Activated naive CD4-positive, alpha-beta T cell treated with anti-CD3 and anti-CD28 coated beads for 36 hours (primary cell): ENCODE results near the gene ASIC2. TPM values are rescaled to one million over a fixed set of nuclear protein-coding genes. Genes with fewer than 3 reads are reported as not detected.

Experiments used
- CTCF ChIA-PET: fragments of 350-600 bp; sonication (Branson Sonifier 250); formaldehyde crosslinking; loops from one replicate; lab custom pipeline; 2021; ENCODE audit warnings: antibody characterized with exemption; lab: Charles Lee
- DNase-seq: peaks from one replicate; pipeline ENCODE4 v3.0.0-alpha.2; 2020
- H3K27ac Mint-ChIP-seq: one replicate; pipeline ENCODE4 v1.8.0; 2021; ENCODE audit warnings: mild to moderate bottlenecking, mixed read lengths
- H3K27me3 Mint-ChIP-seq: one replicate; pipeline ENCODE4 v1.8.0; 2021; ENCODE audit warnings: low read depth, mixed read lengths
- H3K36me3 Mint-ChIP-seq: one replicate; pipeline ENCODE4 v1.8.0; 2021; ENCODE audit warnings: low read depth, mixed read lengths
- H3K4me1 Mint-ChIP-seq: one replicate; pipeline ENCODE4 v1.8.0; 2021; ENCODE audit warnings: low read depth, mixed read lengths
- H3K4me3 Mint-ChIP-seq: one replicate; pipeline ENCODE4 v1.8.0; 2021; ENCODE audit warnings: mild to moderate bottlenecking, moderate library complexity, mixed read lengths
- H3K9me3 Mint-ChIP-seq: one replicate; pipeline ENCODE4 v1.8.0; 2021; ENCODE audit warnings: mixed read lengths
- intact Hi-C: fragments of 100-400 bp; cut with micrococcal nuclease; formaldehyde crosslinking; loops from one replicate; pipeline ENCODE4 v1.15.1; 2023
- total RNA-seq, 2 experiments: library from RNA; stranded (reverse); gene quantifications; one replicate each; pipeline ENCODE4 v1.2.3, GENCODE V29; 2021

ASIC2 gene
- total RNA-seq, 2 experiments from 2014 or later, result not detected

GRCh38 chr17:33302394-33302793, 9.3 kb upstream of the ASIC2 start:
- Mint-ChIP-seq H3K9me3 (peaks cover 1% of the 10 kb centered on the region), H3K36me3 (no peaks in the 10 kb centered on the region), H3K27me3 (peaks cover 10% of the 10 kb centered on the region), H3K4me3 (no peak overlapping the region), H3K4me1 (peaks cover 4% of the 10 kb centered on the region), H3K27ac (no peak overlapping the region)
- CTCF ChIA-PET, result no interaction called here
- no peak for DNase-seq
- intact Hi-C loops, result no loop called here

GRCh38 chr17:33300241-33300640, 7.1 kb upstream of the ASIC2 start:
- Mint-ChIP-seq H3K9me3 (peaks cover 1% of the 10 kb centered on the region), H3K36me3 (no peaks in the 10 kb centered on the region), H3K27me3 (peaks cover 8% of the 10 kb centered on the region), H3K4me1 (peaks cover 4% of the 10 kb centered on the region), H3K27ac (no peak overlapping the region), H3K4me3 (no peak overlapping the region)
- intact Hi-C loops, result no loop called here
- CTCF ChIA-PET, result no interaction called here
- DNase-seq, result no peak

- no peak for DNase-seq
- intact Hi-C loops, result no loop called here
- Mint-ChIP-seq H3K4me3 (no peak overlapping the region), H3K9me3 (peaks cover 1% of the 10 kb centered on the region), H3K4me1 (peaks cover 4% of the 10 kb centered on the region), H3K27ac (no peak overlapping the region), H3K36me3 (no peaks in the 10 kb centered on the region), H3K27me3 (peaks cover 12% of the 10 kb centered on the region)
- CTCF ChIA-PET, result no interaction called here
Measured at GRCh38 chr17:33299115-33299514, 6.0 kb upstream of the ASIC2 start.

- H3K27me3 Mint-ChIP-seq, result peaks cover 21% of the 10 kb centered on the region
- DNase-seq, result no peak
- H3K4me3 Mint-ChIP-seq, result no peak overlapping the region
- no peak overlapping the region for H3K27ac Mint-ChIP-seq
- CTCF ChIA-PET, result no interaction called here
- intact Hi-C loops, result no loop called here
- H3K9me3 Mint-ChIP-seq, result peaks cover 1% of the 10 kb centered on the region
- no peaks in the 10 kb centered on the region for H3K36me3 Mint-ChIP-seq
- H3K4me1 Mint-ChIP-seq, result peaks cover under 1% of the 10 kb centered on the region
Measured at GRCh38 chr17:33297643-33298042, 4.5 kb upstream of the ASIC2 start.

DNA sequence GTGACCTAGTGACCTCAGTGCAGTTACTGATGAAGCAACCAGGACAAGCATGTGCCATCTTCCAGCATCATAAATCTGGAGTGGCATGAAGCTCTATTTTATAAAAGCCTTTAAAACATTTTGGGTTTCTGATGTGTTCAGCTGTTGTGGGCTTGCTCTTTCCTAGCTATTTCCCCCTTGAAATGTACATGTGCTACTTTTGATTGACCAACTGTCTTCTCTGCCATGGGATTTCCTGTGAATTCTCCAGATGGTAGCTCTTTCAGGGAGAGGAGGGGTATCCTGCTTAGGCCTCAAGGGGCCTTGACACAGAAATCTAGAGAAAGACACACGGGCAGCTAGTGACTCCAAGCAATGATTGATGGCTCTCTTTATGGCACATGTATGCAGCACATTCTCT, 1.9 kb upstream of the ASIC2 start:
- Mint-ChIP-seq H3K36me3 (no peaks in the 10 kb centered on the region), H3K27me3 (peaks cover 30% of the 10 kb centered on the region), H3K4me3 (no peak overlapping the region), H3K9me3 (peaks cover 1% of the 10 kb centered on the region), H3K4me1 (peaks cover 9% of the 10 kb centered on the region), H3K27ac (no peak overlapping the region)
- intact Hi-C loops, result no loop called here
- DNase-seq, result no peak
- CTCF ChIA-PET, result no interaction called here

- Mint-ChIP-seq H3K4me3 (no peak overlapping the region), H3K9me3 (no peaks in the 10 kb centered on the region), H3K27ac (no peak overlapping the region), H3K27me3 (peaks cover 41% of the 10 kb centered on the region), H3K4me1 (peaks cover 9% of the 10 kb centered on the region), H3K36me3 (no peaks in the 10 kb centered on the region)
- CTCF ChIA-PET, result interaction anchor here (1.1 kb wide), 1 partner anchor 899 kb away, joined by 3 read pairs; no protein-coding TSS in a partner anchor
- intact Hi-C loops, result no loop called here
- DNase-seq, result no peak
Measured at GRCh38 chr17:33292201-33292980, 704 bp downstream of the ASIC2 start.

DNA sequence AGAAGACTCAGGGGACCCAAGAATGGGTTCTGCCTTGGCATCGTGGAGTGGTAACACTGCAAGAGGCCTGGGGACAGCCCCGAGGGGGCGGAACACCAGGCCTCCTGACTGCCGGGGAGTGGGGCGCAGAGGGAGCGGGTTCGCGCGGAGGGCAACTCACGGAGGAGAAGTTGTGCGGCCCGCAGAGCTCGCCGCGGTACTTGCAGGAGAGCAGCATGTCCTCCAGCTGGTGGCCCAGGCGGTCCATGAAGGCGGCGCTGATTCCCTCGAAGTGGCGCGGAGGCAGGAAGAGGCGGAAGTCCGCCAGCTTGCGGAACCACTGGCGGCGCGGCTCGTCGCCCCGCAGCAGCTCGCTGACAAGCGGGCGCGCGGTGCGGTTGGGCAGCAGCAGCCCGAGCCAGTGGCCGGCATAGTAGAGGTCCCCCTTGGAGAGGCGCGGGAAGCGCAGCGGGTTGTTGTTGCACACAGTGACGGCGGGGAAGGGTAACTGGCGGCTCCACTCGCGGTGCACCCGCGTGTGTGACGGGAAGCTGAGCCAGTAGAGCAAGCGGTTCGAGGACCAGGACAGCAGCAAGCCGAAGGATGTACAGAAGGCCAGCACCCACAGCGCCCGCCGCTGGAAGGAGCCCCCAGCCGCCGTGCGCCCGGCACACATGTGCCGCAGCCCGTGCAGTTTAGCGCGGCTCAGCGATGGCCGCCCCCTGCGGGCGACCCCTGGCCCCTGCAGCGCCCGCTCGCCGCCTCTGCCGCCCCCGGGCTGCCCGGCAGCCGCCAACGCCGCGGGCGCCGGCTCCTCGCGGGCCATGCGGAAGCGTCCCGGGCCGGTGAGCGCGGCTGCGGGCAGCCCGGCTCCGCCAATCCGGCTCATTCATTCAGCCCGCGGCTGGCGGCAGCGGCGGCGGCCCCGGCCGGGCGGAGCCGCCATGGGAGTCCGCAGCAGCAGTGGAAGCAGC, 1.6 kb downstream of the ASIC2 start:
- intact Hi-C loops, result no loop called here
- H3K4me3 Mint-ChIP-seq, result peak overlapping the region; percentile 44
- H3K27me3 Mint-ChIP-seq, result peaks cover 44% of the 10 kb centered on the region
- H3K4me1 Mint-ChIP-seq, result peaks cover 9% of the 10 kb centered on the region
- H3K9me3 Mint-ChIP-seq, result no peaks in the 10 kb centered on the region
- no peak overlapping the region for H3K27ac Mint-ChIP-seq
- peak; percentile 8 for DNase-seq
- CTCF ChIA-PET, result interaction anchor here (1.1 kb wide), 1 partner anchor 900 kb away, joined by 3 read pairs; no protein-coding TSS in a partner anchor
- no peaks in the 10 kb centered on the region for H3K36me3 Mint-ChIP-seq

GRCh38 chr17:33290253-33290652, 2.8 kb downstream of the ASIC2 start:
- DNase-seq, result no peak
- peaks cover 41% of the 10 kb centered on the region for H3K27me3 Mint-ChIP-seq
- H3K27ac Mint-ChIP-seq, result no peak overlapping the region
- H3K4me3 Mint-ChIP-seq, result no peak overlapping the region
- H3K9me3 Mint-ChIP-seq, result no peaks in the 10 kb centered on the region
- no peaks in the 10 kb centered on the region for H3K36me3 Mint-ChIP-seq
- H3K4me1 Mint-ChIP-seq, result peaks cover 9% of the 10 kb centered on the region
- intact Hi-C loops, result no loop called here
- CTCF ChIA-PET, result no interaction called here

DNA sequence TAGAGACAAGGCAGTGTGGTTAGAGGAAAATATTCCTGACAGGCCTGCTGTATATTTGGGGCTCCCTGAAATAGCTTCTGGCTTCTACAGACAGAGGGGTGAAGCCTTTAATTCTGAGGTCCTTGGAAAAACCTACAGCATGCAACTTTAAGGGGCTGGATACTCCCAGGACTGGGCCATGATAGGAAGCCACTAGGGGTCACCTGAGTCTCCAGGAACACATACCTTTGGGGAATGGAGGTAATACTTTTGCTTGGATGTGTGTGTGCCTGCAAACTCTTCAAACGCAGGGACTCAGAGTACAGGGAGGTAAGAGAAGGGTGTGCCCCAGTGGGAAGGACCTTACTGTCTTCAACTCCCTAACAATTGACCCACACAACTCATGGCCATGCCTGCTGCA, 4.1 kb downstream of the ASIC2 start:
- peaks cover 36% of the 10 kb centered on the region for H3K27me3 Mint-ChIP-seq
- intact Hi-C loops, result no loop called here
- H3K27ac Mint-ChIP-seq, result no peak overlapping the region
- H3K4me3 Mint-ChIP-seq, result no peak overlapping the region
- H3K9me3 Mint-ChIP-seq, result no peaks in the 10 kb centered on the region
- no peaks in the 10 kb centered on the region for H3K36me3 Mint-ChIP-seq
- peaks cover 9% of the 10 kb centered on the region for H3K4me1 Mint-ChIP-seq
- CTCF ChIA-PET, result no interaction called here
- DNase-seq, result no peak

DNA sequence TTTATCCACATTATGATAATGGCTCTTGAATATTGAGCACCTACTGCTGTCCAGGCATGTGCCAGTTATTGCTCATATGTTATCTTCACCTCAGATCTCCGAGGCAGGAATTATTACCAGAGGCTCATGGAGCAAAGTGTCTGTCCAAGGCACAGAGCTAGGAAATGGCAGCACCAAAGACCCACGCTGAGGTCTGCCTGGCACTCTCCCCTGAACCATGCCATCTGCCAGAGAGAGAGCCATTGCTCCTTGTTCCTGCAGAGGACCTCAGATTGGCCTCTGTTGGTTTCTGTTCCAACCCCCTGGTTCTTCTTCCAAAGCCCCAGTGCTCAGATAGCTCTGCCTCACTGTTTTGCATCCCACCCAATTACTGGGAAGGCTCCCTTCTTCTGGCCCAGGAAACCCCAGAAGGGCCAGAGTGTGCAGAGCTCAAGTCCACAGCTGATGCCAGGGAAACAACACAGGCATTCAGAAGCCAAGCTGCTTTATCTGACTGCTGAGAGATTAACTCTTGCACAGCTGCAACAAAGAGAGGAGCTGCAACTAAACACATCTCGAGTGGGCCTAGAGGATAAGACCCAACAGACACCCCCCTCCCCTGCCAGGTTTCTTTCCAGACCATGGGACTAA, 5.9 kb downstream of the ASIC2 start:
- no peak overlapping the region for H3K4me3 Mint-ChIP-seq
- no peaks in the 10 kb centered on the region for H3K9me3 Mint-ChIP-seq
- peaks cover 7% of the 10 kb centered on the region for H3K4me1 Mint-ChIP-seq
- CTCF ChIA-PET, result interaction anchor here (0.6 kb wide), 1 partner anchor 9 kb away, joined by 3 read pairs; no protein-coding TSS in a partner anchor
- no peak overlapping the region for H3K27ac Mint-ChIP-seq
- DNase-seq, result no peak
- no peaks in the 10 kb centered on the region for H3K36me3 Mint-ChIP-seq
- H3K27me3 Mint-ChIP-seq, result peaks cover 27% of the 10 kb centered on the region
- intact Hi-C loops, result no loop called here

GRCh38 chr17:33285413-33285812, 7.7 kb downstream of the ASIC2 start:
- Mint-ChIP-seq H3K9me3 (no peaks in the 10 kb centered on the region), H3K27me3 (peaks cover 18% of the 10 kb centered on the region), H3K4me1 (no peaks in the 10 kb centered on the region), H3K27ac (no peak overlapping the region), H3K4me3 (no peak overlapping the region), H3K36me3 (no peaks in the 10 kb centered on the region)
- DNase-seq, result no peak
- intact Hi-C loops, result no loop called here
- CTCF ChIA-PET, result no interaction called here

- no peak overlapping the region for H3K27ac Mint-ChIP-seq
- no peak overlapping the region for H3K4me3 Mint-ChIP-seq
- H3K4me1 Mint-ChIP-seq, result no peaks in the 10 kb centered on the region
- H3K9me3 Mint-ChIP-seq, result no peaks in the 10 kb centered on the region
- no peaks in the 10 kb centered on the region for H3K36me3 Mint-ChIP-seq
- intact Hi-C loops, result no loop called here
- no peak for DNase-seq
- H3K27me3 Mint-ChIP-seq, result peaks cover 14% of the 10 kb centered on the region
- CTCF ChIA-PET, result no interaction called here
Measured at GRCh38 chr17:33284022-33284421, 9.1 kb downstream of the ASIC2 start.
